Hippocampal formation (tissue), 2 donors: Measurements from ENCODE around the gene CLEC4A.
"Not testable (repeated sequence)": the region's sequence is repeated elsewhere in the genome, so short reads cannot be mapped to it uniquely, and the experiment has no call there.

ENCODE experiments used
- DNase-seq, 2 donors: peaks; one replicate each; lab custom pipeline; 2025; lab: John Stamatoyannopoulos, UW

The CLEC4A gene

GRCh38 chr12:8133636-8134397 is 10.4 kb downstream of the CLEC4A start:
- not testable (repeated sequence) for DNase-seq

- not testable (repeated sequence) for DNase-seq
These were observed 11.0 kb downstream of the CLEC4A start for GRCh38 chr12:8134398-8134930.

DNA sequence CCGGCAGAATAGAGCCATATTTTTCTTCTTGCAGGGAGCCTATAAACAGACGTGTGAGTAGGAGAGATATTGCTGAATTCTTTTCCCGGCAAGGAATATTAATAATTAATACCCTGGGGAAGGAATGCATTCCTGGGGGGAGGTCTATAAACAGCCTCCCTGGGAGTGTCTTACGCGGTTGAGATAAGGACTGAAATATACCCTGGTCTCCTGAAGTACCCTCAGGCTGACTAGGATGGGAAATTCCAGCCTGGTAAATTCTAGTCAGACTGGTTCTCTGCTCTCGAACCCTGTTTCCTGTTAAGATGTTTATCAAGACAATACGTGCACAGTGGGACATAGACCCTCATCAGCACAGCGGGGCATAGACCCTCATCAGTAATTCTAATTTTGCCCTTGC is 18.2 kb downstream of the CLEC4A start:
- not testable (repeated sequence) for DNase-seq

DNA sequence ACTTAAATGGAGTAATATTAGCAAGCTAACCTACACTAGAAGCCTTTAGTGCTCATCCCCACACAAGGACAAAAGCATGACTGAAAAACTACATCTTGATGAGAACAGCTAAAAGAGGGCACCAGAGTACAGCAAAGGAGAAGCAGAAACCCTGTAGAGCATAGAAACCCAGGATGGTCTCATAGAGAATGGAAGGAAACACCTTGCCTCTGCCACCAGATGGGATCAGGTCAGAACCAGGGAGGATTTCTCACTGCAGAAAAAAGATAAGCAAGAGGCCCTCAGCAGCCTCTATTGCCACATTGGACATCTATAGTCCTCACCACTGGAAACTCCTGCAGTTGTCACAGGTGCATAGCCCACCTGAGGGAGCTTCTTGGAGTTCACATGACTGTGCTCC is 19.8 kb downstream of the CLEC4A start:
- no peak for DNase-seq

DNA sequence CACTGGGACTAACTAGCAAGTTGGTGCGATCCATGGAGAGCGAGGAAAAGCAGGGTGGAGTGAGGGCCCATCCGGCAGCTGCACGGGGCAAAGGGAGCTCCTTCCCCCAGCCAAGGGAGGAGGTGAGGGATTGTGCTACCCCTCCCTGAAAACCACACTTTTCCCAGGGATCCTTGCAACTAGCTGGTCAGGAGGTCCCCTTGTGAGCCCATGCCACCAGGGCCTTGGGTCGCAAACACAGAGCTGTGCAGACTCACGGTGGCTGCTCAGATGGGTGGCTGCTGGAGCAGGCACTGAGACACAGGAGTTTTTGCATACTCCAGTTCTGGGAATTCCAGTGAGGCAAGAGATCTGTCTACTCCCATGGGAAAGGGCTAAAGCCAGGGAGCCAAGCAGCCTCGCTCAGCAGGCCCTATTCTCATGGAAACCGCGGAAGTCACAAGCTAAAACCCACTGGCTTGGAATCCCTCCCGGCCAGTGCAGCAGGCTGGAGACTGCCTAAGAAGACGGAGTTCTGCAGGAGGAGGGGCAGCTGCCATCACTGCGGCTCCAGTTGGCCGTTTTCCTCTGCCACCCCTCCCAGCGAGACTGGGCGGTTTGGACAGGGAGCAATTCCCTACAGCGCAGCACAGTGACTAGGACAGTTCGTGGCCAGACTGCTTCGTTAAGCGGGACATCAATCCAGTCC is 22.5 kb downstream of the CLEC4A start:
- DNase-seq: peak; percentile 59 to 70

DNA sequence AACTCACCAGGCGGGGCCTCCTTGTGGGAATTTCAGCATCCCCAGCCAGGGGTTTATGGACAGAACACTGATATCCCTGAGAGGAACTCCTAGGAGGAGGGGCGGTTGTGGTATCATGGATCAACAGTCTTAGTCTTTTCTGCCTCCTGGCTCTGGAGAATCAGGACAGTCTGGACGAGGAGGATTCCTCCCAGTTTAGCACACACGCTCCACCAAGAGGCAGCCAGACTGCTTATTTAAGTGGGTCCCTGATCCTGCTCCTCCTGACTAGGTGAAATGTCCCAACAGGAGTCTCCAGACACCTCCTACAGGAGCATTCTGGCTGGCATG is 23.0 kb downstream of the CLEC4A start:
- no peak for DNase-seq

DNA sequence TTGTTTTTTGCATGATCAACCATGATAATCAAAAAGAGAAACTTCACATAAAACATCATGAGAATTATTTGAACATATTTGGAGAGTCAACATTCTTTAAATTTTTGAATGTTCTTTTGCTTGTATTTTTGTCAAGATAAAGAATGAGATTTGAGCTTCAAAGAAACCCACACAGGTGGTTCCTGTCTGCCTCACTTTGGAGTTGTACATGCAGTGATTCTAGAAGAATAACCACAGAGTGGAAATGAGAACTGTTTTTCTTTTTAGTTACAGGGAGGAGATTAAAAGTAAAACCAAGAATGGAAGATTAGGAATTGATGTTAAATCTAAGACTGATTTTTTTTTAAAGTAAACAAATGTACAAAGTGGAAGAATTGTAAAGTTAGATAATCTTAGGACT is 31.1 kb downstream of the CLEC4A start:
- DNase-seq: no peak

GRCh38 chr12:8156416-8156815 is 33.0 kb downstream of the CLEC4A start:
- no peak for DNase-seq

- no peak for DNase-seq
These were observed 33.4 kb downstream of the CLEC4A start, which contains the start of gene ZNF705A for GRCh38 chr12:8156845-8157244. Gene ZNF705A (plus strand): TSS chr12:8157015. CDS start chr12:8172626, 15,611 bp downstream.

DNA sequence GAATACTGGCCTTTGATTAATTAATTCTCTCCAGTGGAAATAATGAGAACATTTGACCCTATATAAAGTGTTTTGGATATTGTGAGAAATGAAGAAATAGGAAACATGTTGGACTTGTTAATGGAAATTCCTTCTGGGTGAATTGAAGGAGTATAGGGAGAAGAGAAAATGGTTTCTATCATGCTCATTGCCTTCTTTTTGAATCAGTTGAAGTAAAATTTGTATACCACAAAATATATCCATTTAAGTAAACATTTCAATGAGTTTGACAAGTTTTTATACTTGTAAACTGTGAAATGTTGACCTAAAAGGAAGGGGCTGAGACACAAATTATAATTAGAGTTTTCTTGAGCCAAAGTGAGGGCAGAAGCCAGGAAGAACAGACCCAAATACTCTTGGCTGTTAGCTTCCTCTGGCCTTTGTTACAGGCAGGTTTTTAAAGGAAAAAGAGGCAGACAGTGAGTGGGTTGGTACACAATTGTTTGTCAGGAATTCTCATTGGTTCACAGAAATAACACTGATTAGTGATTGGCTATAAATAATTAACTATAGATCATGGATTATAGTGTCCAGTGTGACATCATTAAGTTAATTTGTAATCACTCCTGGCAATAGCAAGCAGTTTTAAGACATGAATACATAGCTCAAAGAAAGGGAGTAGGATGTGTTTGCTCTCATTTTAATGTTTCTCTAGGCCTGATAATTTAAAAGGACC is 34.2 kb downstream of the CLEC4A start:
- no peak for DNase-seq

GRCh38 chr12:8172911-8173310 is 49.5 kb downstream of the CLEC4A start:
- not testable (repeated sequence) for DNase-seq

- peak; percentile 43 to 75 for DNase-seq
These were observed 56.7 kb downstream of the CLEC4A start for GRCh38 chr12:8179989-8180585.

- DNase-seq: not testable (repeated sequence)
These were observed 57.9 kb downstream of the CLEC4A start for GRCh38 chr12:8181271-8181670.

GRCh38 chr12:8182923-8183322 is 59.5 kb downstream of the CLEC4A start:
- not testable (repeated sequence) for DNase-seq

DNA sequence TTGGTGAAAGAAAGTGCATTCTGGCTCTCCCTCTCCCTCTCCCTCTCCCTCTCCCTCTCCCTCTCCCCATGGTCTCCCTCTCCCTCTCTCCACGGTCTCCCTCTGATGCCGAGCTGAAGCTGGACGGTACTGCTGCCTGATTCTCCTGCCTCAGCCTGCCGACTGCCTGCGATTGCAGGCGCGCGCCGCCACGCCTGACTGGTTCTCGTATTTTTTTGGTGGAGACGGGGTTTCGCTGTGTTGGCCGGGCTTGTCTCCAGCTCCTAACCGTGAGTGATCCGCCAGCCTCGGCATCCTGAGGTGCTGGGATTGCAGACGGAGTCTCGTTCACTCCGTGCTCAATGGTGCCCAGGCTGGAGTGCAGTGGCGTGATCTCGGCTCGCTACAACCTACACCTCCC is 59.9 kb downstream of the CLEC4A start:
- not testable (repeated sequence) for DNase-seq

DNA sequence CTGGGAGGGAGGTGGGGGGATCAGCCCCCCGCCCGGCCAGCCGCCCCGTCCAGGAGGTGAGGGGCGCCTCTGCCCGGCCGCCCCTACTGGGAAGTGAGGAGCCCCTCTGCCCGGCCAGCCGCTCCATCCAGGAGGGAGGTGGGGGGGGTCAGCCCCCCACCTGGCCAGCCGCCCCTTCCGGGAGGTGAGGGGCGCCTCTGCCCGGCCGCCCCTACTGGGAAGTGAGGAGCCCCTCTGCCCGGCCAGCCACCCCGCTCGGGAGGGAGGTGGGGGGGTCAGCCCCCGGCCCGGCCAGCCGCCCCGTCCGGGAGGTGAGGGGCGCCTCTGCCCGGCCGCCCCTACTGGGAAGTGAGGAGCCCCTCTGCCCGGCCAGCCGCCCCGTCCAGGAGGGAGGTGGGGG is 60.8 kb downstream of the CLEC4A start:
- not testable (repeated sequence) for DNase-seq

DNA sequence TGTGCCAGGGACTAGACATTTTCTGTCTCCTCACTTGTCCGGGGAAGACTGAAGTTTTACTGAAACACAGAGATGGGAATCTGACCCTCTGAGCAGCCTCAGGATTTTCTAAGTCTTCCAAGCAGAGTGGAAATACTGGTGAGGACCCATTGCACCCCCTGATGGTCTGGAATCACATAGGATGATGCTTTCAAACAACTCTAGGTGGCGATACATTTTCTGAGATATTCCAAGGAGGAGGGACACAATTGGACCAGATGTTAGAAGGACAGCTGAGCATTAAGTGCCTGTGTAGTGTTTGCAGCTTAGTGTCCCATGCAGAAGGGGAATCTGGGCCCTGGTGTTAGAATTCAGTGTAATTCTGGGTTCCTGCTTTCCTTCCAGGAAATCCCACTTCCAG is 64.7 kb downstream of the CLEC4A start:
- DNase-seq: not testable (repeated sequence)
